GM19397 (cell line): Measurements from ENCODE around the gene MCF2L.

Experiments
- ATAC-seq: cut with Tn5 transposase; IDR thresholded peaks from one replicate; pipeline ENCODE4 v1.9.1; 2021; ENCODE audit warnings: mild to moderate bottlenecking, moderate library complexity; ENCODE audit not compliant: unreplicated experiment

Gene MCF2L

GRCh38 chr13:112997188-112998130 is 28.4 kb downstream of the MCF2L start:
- no peak for ATAC-seq

- no peak for ATAC-seq
Observed at GRCh38 chr13:112998521-112999280, 29.7 kb downstream of the MCF2L start.

- ATAC-seq = no peak
Observed at GRCh38 chr13:112999414-113000177, 30.6 kb downstream of the MCF2L start.

- ATAC-seq = no peak
Observed at GRCh38 chr13:113000575-113000974, 31.6 kb downstream of the MCF2L start.

- no peak for ATAC-seq
Observed at GRCh38 chr13:113001241-113002140, 32.5 kb downstream of the MCF2L start.

DNA sequence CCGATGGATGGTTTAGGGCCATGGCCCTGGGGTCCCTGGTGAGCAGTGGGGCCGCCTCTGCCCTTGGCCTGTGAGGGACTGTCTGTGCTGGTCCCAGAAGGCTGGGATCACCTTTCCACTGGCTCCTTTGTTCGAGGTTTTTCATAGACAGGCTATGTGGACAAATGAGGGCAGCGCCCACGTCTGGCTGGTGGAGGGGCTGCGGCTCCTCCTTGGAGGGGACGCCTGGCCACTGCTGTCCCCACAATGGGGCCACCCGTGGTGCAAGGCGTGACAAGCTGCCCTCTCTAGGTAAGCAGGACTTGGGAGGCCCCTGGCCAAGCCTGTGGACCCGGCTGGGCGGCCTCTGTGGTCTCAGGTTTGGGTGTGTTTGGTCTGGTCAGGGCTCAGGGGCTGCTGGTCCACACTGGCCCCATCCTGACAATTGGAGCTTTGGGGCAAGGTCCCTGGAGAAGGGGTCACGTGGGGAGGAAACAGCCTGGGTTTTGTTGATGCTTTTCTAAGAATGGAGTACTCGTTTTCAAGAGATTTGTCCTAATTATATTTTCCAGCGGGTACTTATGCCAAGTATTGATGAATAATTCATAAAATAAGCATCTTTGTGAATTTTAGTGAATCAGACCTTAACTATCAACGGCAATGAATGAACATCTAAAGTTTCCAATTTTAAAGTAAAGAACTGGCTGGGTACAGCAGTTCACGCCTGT is 33.3 kb downstream of the MCF2L start:
- ATAC-seq = no peak

DNA sequence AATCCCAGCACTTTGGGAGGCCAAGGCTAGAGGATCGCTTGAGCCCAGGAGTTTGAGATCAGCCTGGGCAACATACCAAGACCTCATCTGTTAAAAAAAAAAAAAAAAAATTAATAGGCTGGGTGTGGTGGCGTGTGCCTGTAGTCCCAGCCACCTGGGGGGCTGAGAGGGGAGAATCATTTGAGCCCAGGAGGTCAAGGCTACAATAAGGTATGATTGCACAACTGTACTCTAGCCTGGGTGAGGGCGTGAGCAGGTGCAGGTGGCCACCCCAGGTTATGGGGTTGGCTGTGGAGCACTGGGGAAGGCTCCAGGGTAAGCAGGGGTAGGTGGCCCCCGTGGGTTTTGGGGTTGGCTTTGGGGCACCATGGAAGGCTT is 33.9 kb downstream of the MCF2L start:
- no peak for ATAC-seq

- no peak for ATAC-seq
Observed at GRCh38 chr13:113004126-113004525, 35.1 kb downstream of the MCF2L start.

DNA sequence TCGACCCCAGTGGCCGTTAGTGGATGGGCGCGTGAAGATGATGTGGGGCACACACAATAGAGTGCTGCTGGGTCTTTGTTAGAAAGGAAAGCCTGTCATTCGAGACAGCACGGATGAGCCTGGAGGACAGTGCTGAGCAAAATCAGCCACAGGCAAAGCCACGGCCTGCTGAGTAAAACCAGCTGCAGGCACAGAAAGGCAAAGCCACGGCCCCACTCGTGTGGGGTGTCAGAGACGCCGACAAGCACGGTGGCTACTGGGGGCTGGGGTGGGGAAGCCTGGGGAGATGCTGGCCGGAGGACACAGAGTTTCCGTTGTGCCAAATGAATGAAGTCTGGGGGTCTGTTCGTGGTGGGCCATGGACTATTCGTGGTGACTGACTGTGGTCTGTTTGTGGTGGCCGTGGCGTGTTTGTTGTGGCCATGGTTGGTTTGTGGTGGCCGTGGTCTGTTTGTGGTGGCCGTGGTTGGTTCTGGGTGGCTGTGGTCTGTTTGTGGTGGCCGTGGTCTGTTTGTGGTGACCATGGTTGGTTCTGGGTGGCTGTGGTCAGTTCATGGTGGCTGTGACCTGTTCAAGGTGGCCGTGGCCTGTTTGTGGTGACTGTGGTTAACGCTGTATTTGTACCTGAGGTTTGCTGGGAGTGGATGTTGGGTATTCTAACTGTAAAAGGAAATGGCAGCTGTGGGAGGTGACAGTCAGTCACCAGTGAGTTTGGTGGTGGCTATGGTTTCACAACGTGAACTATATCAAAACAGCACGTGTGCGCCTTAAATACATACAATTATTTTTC is 36.3 kb downstream of the MCF2L start:
- ATAC-seq = no peak

DNA sequence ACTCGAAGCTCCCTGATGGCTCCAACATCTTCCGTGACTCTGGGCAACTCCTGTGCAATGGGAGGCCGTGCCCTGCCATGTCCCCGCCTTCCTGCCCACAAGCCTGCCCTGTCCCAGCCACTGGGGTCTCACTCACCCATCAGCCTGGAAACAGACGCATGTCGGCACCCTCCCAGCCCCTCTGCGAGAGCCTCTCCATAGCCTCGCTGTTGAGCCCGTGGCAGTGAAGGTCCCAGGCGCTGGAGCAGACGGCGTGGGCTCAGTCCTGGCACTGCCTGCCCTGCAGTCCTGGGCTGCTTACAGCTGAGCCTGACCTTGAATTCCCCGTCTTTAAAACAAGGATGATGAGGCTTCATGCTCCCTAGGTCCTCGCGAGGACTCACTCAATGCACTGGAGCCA is 37.0 kb downstream of the MCF2L start:
- no peak for ATAC-seq

DNA sequence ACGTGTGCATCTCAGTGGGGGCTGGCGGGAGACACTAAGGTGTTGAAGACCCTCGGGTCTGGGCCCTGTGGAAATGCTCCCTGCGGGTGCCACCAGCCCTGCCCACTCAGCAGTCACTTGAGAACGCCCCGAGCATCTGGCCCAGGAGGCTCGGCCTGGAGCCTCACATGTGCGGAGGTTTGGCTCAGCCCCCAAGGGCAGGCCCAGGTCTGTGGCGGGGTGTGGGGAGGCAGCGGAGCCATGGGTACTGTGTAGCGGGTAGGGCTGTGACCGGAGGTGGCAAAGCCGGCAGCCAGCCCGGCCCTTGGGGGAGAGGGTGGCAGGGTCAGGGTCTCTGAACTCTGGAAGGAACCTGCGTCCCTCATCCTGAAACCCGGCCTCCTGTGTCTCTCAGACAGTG is 37.6 kb downstream of the MCF2L start:
- ATAC-seq = no peak

DNA sequence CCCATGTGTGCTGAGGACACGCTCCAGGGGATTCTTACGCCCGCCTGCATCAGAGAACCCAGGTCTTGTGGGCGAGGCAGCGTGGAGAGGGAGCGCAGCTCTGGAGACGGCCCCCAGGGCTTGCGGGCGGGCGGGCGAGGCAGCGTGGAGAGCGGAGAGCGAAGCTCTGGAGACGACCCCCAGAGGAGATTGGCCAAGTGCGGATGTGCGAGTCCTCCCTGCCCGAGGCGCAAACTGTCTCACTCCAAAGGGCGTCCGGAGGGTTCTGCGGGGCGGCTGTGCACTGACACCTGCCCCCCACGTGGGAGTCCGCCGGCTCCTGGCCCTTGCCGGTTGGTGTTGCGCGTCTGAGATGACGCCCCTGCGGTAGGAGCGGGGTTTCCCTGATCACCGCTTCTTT is 39.8 kb downstream of the MCF2L start:
- ATAC-seq = no peak

- no peak for ATAC-seq
Observed at GRCh38 chr13:113009743-113010509, 40.9 kb downstream of the MCF2L start.

GRCh38 chr13:113010510-113010865 is 41.5 kb downstream of the MCF2L start:
- no peak for ATAC-seq

- no peak for ATAC-seq
Observed at GRCh38 chr13:113013303-113013702, 44.3 kb downstream of the MCF2L start.

DNA sequence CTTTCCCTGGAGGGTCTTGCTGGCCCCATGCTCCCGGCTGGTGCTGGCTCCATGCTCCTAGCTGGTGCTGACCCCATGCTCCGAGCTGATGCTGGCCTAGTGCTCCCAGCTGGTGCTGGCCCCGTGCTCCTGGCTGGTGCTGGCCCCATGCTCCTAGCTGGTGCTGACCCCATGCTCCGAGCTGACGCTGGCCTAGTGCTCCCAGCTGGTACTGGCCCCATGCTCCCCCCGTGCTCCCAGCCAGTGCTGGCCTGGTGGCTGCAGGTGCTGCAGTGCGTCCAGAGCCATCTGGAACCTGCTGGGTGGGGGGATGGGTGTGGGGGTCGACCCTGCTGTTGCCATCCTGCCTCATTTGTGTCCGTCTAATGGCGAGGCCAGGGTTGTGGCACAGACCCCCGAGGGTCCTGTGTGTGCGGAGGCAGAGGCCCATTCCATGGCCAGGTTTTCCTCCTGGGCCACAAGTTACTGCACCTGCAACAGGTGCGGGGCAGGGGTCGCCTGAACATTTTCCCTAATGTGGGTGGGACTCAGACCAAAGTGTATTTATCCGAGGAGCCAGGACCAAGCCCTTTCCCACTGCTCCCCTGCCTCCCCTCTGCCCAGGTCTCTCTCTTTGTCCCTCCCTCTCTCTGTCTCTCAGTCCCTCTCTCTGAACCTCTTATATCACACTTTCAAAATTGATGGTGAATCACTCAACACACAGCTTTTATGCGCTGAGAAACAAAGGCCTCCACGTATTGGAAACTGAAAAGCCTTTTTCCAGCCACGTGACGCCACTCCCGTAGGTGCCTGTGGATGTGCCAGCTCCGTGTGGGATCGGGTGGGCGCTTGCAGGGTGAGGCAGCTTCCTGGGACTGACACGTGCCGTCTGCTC is 45.1 kb downstream of the MCF2L start:
- no peak for ATAC-seq
